PC-3 (cell line): ENCODE data around the gene KNL1. TPM values are rescaled to one million over a fixed set of nuclear protein-coding genes. Genes with fewer than 3 reads are reported as not detected.

Experiments
- ATAC-seq: fragments of 200-7000 bp; cut with Tn5 transposase; 2 replicates; pipeline ENCODE4 v1.9.1; 2020; ENCODE audit warnings: mild to moderate bottlenecking, moderate library complexity
- BruUV-seq: library from RNA; stranded (reverse); fragments of 400-500 nt; replicated peaks from 2 replicates; lab custom pipeline; 2021; lab: Mats Ljungman, UMichigan
- CTCF ChIA-PET: fragments of 300-600 bp; sonication (Branson Sonifier 250); formaldehyde crosslinking; loops from one replicate; lab custom pipeline; 2022; ENCODE audit warnings: antibody characterized with exemption; lab: Charles Lee
- POLR2A ChIA-PET: fragments of 300-600 bp; sonication (Branson Sonifier 250); formaldehyde crosslinking; loops from one replicate; lab custom pipeline; 2022; ENCODE audit warnings: antibody characterized with exemption; ENCODE audit not compliant: unreplicated experiment; lab: Charles Lee
- DNase-seq: peaks from one replicate; pipeline ENCODE4 v3.0.0-alpha.2; 2015
- H2AFZ ChIP-seq: fragments of 300-600 bp; sonication (generic); 2 replicates; pipeline ENCODE4 v1.6.0; 2016; ENCODE audit warnings: antibody characterized with exemption, low read length
- H3F3A ChIP-seq: fragments of 300-600 bp; sonication (generic); one replicate; pipeline ENCODE4 v1.6.0; 2017; ENCODE audit warnings: antibody characterized with exemption, low read length, control low read depth, mild to moderate bottlenecking; ENCODE audit not compliant: unreplicated experiment
- H3K27ac ChIP-seq: fragments of 300-600 bp; sonication (generic); 2 replicates; pipeline ENCODE4 v1.5.1; 2016; ENCODE audit warnings: mild to moderate bottlenecking, low read length
- H3K27me3 ChIP-seq: fragments of 300-600 bp; sonication (generic); 2 replicates; pipeline ENCODE4 v1.6.1; 2016; ENCODE audit warnings: low read length, mixed read lengths
- H3K36me3 ChIP-seq: fragments of 300-600 bp; sonication (generic); 2 replicates; pipeline ENCODE4 v1.6.1; 2016; ENCODE audit warnings: low read depth, mixed run types, low read length, mixed read lengths
- H3K4me1 ChIP-seq: fragments of 300-600 bp; sonication (generic); 2 replicates; pipeline ENCODE4 v1.5.1; 2016; ENCODE audit warnings: low read length; ENCODE audit not compliant: insufficient read depth
- H3K4me2 ChIP-seq: fragments of 300-600 bp; sonication (generic); 2 replicates; pipeline ENCODE4 v1.6.0; 2016; ENCODE audit warnings: low read length
- H3K4me3 ChIP-seq: fragments of 300-600 bp; sonication (generic); 2 replicates; pipeline ENCODE4 v1.5.1; 2016; ENCODE audit warnings: mild to moderate bottlenecking, low read length, mixed read lengths
- H3K79me2 ChIP-seq: fragments of 300-600 bp; sonication (generic); 2 replicates; pipeline ENCODE4 v1.6.1; 2017; ENCODE audit warnings: low read length, mixed read lengths
- H3K9ac ChIP-seq: fragments of 300-600 bp; sonication (generic); 2 replicates; pipeline ENCODE4 v1.6.0; 2016; ENCODE audit warnings: mild to moderate bottlenecking, low read length
- H3K9me2 ChIP-seq: fragments of 300-600 bp; sonication (generic); replicated peaks from 2 replicates; pipeline ENCODE4 v1.6.1; 2016; ENCODE audit warnings: mixed run types, low read length, mixed read lengths
- H3K9me3 ChIP-seq: fragments of 300-600 bp; sonication (generic); 2 replicates; pipeline ENCODE4 v1.6.1; 2016; ENCODE audit warnings: low read length, mixed read lengths
- H4K20me1 ChIP-seq: fragments of 300-600 bp; sonication (generic); 2 replicates; pipeline ENCODE4 v1.6.1; 2016; ENCODE audit warnings: low read length, mixed read lengths
- CTCF ChIP-seq: fragments of 300-600 bp; sonication (generic); conservative IDR thresholded peaks from 2 replicates; pipeline ENCODE4 v1.5.1; 2017; ENCODE audit warnings: antibody characterized with exemption, low read depth, mild to moderate bottlenecking, low read length
- EZH2 ChIP-seq: fragments of 300-600 bp; sonication (generic); IDR thresholded peaks from one replicate; pipeline ENCODE4 v1.6.1; 2017; ENCODE audit warnings: antibody characterized with exemption, mild to moderate bottlenecking, low read length; ENCODE audit not compliant: unreplicated experiment
- EZH2phosphoT487 ChIP-seq: fragments of 300-600 bp; sonication (generic); IDR thresholded peaks from 2 replicates; pipeline ENCODE4 v1.6.1; 2018; ENCODE audit warnings: mild to moderate bottlenecking, antibody characterized with exemption, low read length, borderline replicate concordance
- intact Hi-C: fragments of 100-400 bp; cut with micrococcal nuclease; formaldehyde crosslinking; loops from 2 replicates; pipeline ENCODE4 v1.9.0; 2023
- total RNA-seq: library from RNA; depleted of rRNA; stranded (reverse); fragments of >200 nt; gene quantifications from 2 replicates; pipeline ENCODE4 v1.2.3, GENCODE V29; 2014

The KNL1 gene
- total RNA-seq, 1 experiment from 2014 or later = 33.8 TPM

GRCh38 chr15:40695469-40695890 is 101.4 kb downstream of the KNL1 start:
- no peaks in the 10 kb centered on the region for H3F3A ChIP-seq
- H3K27ac ChIP-seq = peak overlapping the region; percentile 90
- no peaks in the 10 kb centered on the region for H3K27me3 ChIP-seq
- DNase-seq (peak; percentile 16), ATAC-seq (peak; percentile 34)
- no peaks in the 10 kb centered on the region for H3K9me3 ChIP-seq
- peaks cover 33% of the 10 kb centered on the region for H3K79me2 ChIP-seq
- no peaks in the 10 kb centered on the region for H3K9me2 ChIP-seq
- peaks cover 10% of the 10 kb centered on the region; the same call in 1 of the 2 replicates for H3K36me3 ChIP-seq
- peaks cover 10% of the 10 kb centered on the region; the same call in 1 of the 2 replicates for H3K4me1 ChIP-seq
- H4K20me1 ChIP-seq = no peaks in the 10 kb centered on the region
- POLR2A ChIA-PET = interaction anchor here (0.6 to 1.3 kb wide), 2 partner anchors 81 to 126 kb away, joined by 3 to 5 read pairs; partner anchors contain the start of gene RPUSD2
- H3K4me3 ChIP-seq = peak overlapping the region; percentile 77
- H3K4me2 ChIP-seq = peak overlapping the region; percentile 83
- BruUV-seq = TSS peak; percentile 51
- intact Hi-C loops = loop anchor here (2.0 kb wide), 2 partner anchors 17 to 101 kb away; partner anchors contain the start of gene KNL1
- TF ChIP-seq CTCF (no peak), EZH2phosphoT487 (no peak), EZH2 (no peak)
- peak overlapping the region; percentile 90 for H3K9ac ChIP-seq
- peak overlapping the region; percentile 79 for H2AFZ ChIP-seq
- CTCF ChIA-PET = interaction anchor here (0.5 to 2.9 kb wide), 4 partner anchors 45 to 199 kb away, joined by 4 to 11 read pairs (median 4); partner anchors contain the start of gene VPS18

- H3K9me3 ChIP-seq = no peaks in the 10 kb centered on the region
- POLR2A ChIA-PET = interaction anchor here (0.6 kb wide), 1 partner anchor 46 kb away, joined by 4 read pairs; no protein-coding TSS in a partner anchor
- H2AFZ ChIP-seq = peak overlapping the region; percentile 79; the same call in 1 of the 2 replicates
- no TSS peak for BruUV-seq
- H3K4me3 ChIP-seq = peak overlapping the region; percentile 77
- H3F3A ChIP-seq = no peaks in the 10 kb centered on the region
- TF ChIP-seq EZH2phosphoT487 (no peak), CTCF (no peak), EZH2 (no peak)
- no peaks in the 10 kb centered on the region for H3K27me3 ChIP-seq
- no peak overlapping the region for H3K27ac ChIP-seq
- no peaks in the 10 kb centered on the region for H3K9me2 ChIP-seq
- CTCF ChIA-PET = interaction anchor here (2.9 kb wide), 1 partner anchor 198 kb away, joined by 11 read pairs; the partner anchor contains the start of gene VPS18
- peaks cover 10% of the 10 kb centered on the region; the same call in 1 of the 2 replicates for H3K36me3 ChIP-seq
- H3K4me2 ChIP-seq = peak overlapping the region; percentile 83
- H3K9ac ChIP-seq = peak overlapping the region; percentile 90
- ATAC-seq = no peak
- no peaks in the 10 kb centered on the region for H4K20me1 ChIP-seq
- peaks cover 10% of the 10 kb centered on the region; the same call in 1 of the 2 replicates for H3K4me1 ChIP-seq
- DNase-seq = no peak
- intact Hi-C loops = no loop called here
- peaks cover 33% of the 10 kb centered on the region for H3K79me2 ChIP-seq
Measured at GRCh38 chr15:40696228-40696627, 102.2 kb downstream of the KNL1 start.

GRCh38 chr15:40697916-40698315 is 103.9 kb downstream of the KNL1 start:
- DNase-seq (no peak), ATAC-seq (no peak)
- H3F3A ChIP-seq = no peaks in the 10 kb centered on the region
- H3K27ac ChIP-seq = no peak overlapping the region
- peaks cover 10% of the 10 kb centered on the region; the same call in 1 of the 2 replicates for H3K4me1 ChIP-seq
- no peaks in the 10 kb centered on the region for H3K27me3 ChIP-seq
- no peaks in the 10 kb centered on the region for H4K20me1 ChIP-seq
- TF ChIP-seq EZH2 = no peak
- no peak for TF ChIP-seq CTCF
- TF ChIP-seq EZH2phosphoT487 = no peak
- H3K4me2 ChIP-seq = no peak overlapping the region
- intact Hi-C loops = no loop called here
- H3K79me2 ChIP-seq = peaks cover 33% of the 10 kb centered on the region
- H3K9ac ChIP-seq = no peak overlapping the region
- CTCF ChIA-PET = no interaction called here
- POLR2A ChIA-PET = no interaction called here
- no peaks in the 10 kb centered on the region for H3K9me2 ChIP-seq
- H3K9me3 ChIP-seq = no peaks in the 10 kb centered on the region
- H3K36me3 ChIP-seq = peaks cover 17% of the 10 kb centered on the region
- H3K4me3 ChIP-seq = no peak overlapping the region
- H2AFZ ChIP-seq = no peak overlapping the region
- BruUV-seq = no TSS peak
